GM18505 (cell line): Measurements from ENCODE around the gene EPS15.

Experiments
- ATAC-seq: cut with Tn5 transposase; IDR thresholded peaks from one replicate; pipeline ENCODE4 v1.9.1; 2021; ENCODE audit not compliant: unreplicated experiment
- POLR2A ChIP-seq: IDR thresholded peaks from 4 replicates; pipeline ENCODE4 v1.6.1; 2011; ENCODE audit warnings: borderline replicate concordance; ENCODE audit not compliant: insufficient read depth, insufficient read length; ENCODE audit errors: extremely low read depth

EPS15 gene

DNA sequence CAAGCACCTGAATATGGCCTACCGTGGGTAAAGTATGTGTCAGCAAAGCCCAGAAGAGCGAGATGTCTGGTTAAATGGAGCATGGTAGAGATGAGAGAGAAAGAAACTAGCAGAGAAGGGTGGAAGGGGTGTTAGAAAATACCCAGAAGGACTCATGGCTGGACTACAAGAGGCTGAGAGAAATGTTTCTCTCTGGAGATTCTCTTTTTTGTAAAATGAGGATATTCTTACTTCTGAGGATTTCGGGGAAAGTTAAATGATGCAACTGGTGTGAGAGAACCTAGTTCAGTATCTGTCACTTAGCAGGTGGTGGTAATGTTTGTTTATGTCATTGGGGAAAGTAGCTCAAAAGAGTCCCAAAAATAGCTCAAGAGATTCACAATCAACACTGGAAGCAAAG is 7.2 kb upstream of the EPS15 start:
- no peak for ATAC-seq
- no peak for TF ChIP-seq POLR2A

DNA sequence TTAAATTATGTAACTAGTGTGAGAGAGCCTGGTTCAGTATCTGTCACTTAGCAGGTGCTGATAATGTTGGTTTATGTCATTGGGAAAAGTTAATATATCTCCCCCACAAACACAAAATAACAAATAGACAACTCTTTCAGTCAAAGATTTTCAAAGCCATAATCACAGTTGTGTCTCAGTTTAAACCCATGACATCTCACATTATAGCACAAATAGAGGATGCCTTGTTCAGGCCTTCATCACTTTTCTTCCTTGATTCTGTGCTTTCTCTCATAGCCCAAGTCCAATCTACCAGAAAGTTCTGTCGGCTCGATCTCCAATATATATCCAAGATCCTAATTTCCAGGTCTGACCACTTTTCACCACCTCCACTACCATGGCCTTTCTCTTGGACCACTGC is 6.2 kb upstream of the EPS15 start:
- ATAC-seq: no peak
- TF ChIP-seq POLR2A: no peak

DNA sequence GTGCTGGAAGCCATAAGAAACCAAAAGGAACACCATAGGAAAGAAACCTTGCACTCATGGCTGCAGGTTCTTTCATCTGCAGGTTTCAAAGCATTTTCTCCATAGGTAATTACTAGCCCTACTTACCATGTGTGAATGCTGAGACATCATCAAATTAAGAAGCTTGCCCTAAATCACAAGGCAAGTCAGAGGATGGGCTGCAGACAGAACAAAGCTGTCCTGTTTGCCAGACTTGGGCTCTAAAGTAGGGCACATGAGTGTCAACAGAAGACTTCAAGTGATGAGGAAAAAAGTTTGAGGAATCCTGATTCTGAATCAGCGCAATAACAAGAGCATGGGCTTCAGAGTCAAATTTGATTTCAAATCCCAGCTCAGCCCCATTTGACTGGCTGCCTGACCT is 5.8 kb upstream of the EPS15 start:
- ATAC-seq: no peak
- no peak for TF ChIP-seq POLR2A

DNA sequence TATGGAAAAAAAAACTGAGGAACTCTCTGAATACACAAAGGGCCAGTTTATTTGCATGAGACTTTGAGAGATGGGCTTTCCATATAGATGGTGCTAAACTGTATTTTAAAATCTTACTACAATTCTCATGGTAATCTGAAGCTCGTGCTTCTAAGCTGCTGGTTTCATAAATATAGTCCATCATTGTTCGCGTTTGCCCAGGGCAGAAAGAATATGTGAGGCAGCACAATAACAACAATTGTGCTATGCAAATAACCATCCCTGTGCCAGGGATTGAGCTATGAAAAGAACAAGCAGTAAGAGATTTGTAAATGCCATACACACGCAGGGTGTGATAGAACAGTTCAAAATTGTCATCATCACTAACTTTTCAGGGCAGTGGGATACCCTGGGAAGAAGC is 4.9 kb upstream of the EPS15 start:
- TF ChIP-seq POLR2A: no peak
- ATAC-seq: no peak

DNA sequence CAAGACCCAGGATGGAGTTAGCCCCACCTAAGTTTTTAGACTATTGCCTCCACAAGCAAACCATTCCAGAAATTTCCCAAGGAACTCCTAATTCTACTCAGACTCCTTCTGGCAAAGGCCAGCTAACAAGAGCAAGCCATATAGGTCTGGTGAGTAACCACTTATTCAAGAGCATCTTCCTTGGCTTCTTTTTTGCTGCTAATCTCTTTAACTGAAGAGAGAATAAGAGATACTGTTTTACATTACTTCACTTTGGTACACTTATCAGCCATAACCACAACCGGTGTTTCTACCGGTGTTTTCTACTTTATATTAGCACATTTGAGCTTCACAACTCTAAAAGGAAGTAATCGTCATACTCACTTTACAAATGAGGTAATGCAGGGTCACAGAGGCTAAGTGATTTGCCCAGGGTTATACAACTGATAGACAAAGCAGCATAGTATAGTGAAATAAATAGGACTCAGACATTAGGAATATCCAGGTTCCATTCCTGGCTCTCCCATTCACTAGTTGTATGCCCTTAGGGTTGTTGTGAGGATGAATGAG is 1.7 kb upstream of the EPS15 start:
- ATAC-seq: no peak
- TF ChIP-seq POLR2A: no peak

DNA sequence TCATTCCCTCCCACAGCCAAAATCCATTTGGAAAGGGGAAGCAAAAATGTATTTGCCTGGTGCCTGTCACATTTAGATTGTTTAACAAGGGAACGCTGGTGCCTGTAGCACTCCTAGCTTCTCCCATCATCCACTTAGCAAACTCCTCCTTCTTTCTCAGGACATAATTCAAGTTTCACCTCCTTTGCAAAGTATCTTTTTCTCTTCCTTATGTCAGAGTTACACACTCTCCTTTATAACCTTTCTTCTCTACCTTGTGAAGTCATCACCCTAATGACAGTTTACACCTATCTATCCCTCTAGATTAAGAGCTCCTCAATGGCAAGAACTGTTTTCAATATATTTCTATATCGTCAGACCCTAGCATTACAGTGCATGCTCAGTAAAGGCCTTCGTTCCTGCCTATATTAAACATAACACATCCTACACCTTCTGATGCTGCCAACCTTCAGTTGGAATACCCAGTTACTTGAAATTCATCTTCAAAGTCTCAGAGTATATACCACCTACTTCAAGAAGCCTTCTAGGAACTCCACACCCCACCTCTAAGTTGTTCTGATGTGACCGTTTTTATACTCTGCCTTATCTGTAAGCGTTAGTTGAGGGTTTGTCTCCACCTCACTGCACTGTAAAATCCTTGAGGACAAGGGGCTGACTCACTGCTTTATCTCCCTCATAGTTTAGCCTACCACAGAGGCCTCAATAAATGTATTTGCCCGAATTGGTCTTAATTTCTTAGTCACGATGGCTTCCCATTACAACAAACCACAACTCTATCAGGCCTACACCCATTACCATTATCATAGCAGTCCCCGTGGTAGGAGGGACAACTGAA is 1.0 kb upstream of the EPS15 start:
- ATAC-seq: no peak
- TF ChIP-seq POLR2A: no peak

DNA sequence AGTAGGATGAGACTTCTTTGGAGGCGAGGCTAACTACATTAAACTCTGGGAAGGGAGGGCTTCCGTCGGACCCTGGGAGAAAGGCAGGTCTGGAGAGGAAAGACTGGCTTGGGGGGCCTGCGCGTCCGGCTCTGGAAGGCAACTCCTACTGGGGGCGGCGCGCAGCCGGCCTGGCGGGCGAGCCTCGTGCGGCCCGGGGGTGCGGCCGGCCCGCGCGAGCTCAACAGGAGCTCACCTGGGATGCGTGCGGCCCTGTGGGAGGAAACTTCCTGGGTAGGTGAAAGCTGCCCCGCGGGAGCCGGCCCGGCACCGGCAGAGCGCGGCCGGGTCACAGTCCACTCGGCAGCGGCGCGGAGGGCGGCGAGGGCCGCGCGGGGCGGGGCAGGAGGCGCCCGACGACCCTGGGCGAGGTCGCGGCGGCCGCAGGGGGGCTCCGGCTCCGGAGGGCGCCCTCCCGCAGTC is 449 bp downstream of the EPS15 start:
- TF ChIP-seq POLR2A: no peak
- peak; percentile 42 for ATAC-seq

DNA sequence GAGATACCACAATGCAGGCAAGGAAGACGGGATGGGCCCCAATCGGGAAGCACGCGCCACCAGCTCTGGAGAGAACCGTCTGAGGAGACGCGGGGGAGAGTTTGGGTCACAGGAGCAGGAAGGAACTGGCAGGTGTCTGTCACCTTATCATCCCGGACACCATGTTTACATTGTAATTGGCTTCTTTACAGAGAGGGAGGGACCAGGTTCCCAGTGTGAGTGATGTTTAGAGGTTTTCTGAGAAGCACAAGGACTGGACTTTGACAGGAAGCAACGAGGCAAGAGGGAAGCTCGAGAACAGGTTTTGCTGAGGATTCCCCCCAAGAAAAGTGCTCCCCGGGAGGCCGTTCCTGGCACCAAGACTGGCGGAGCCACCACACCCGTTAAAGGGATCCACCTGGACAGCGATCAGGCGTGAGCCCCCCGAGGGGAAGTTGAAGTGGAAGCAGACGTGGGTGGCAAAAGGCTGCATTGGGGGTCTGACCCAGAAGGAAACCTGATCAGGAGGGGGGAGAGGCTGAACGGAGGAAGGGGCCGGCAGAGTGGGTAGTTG is 957 bp downstream of the EPS15 start:
- peak; percentile 66 for TF ChIP-seq POLR2A

DNA sequence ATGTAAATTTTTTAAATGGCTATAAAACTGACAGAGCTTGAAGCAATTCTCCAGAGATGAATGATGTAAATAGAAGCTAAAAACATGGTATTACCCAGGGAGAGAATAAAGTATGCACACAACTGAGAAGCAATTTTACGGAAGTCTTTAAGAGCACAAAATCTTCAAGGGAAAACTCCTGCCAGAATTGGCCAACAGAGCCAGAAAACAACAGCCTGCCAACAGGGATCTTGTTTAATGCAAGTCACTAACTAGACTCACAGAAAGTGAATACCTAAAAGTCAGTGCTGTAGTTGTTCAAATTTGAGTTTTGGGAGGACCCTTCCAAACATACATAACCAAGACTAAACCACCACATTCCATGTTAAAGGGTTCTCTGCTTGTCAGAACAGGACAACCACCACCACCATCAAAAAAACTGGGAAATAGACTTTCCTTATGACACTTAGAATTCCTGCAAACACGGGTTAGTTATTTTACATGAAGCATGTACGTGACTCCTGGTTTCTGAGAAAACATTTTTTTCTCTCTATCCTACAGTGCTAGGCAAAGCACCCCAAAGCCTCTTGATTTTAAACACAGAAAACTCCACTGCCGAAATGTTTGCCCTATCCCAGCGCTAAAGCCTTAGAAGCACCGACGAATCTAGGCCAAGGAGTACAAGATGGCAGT is 1.6 kb downstream of the EPS15 start:
- no peak for TF ChIP-seq POLR2A
- ATAC-seq: no peak

More for the DNA sequence above, 957 bp downstream of the EPS15 start:
- peak; percentile 12 for ATAC-seq

DNA sequence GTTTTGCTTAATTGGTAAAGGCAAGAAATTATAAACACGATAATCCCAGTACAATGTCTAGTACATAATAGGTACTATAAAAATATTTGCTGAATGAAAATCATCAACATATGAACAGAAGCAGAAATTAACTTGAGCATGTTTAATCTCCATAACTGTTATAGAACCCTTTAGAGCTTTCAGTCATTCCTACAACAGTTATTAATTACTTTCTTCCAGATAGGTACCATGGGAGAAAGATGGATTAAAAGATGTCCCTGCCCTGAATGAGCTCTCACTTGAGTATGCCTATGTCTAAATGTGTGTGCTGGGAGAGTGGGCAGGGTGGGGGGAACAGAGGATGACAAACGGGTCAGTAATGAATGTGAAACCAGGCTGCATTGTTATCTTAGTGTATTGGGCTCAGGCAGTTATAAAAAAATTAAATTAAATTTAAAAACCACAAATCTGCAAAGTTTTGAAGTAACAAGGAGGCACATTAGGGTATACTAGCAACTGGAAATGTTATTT is 2.4 kb downstream of the EPS15 start:
- no peak for ATAC-seq
- TF ChIP-seq POLR2A: no peak

DNA sequence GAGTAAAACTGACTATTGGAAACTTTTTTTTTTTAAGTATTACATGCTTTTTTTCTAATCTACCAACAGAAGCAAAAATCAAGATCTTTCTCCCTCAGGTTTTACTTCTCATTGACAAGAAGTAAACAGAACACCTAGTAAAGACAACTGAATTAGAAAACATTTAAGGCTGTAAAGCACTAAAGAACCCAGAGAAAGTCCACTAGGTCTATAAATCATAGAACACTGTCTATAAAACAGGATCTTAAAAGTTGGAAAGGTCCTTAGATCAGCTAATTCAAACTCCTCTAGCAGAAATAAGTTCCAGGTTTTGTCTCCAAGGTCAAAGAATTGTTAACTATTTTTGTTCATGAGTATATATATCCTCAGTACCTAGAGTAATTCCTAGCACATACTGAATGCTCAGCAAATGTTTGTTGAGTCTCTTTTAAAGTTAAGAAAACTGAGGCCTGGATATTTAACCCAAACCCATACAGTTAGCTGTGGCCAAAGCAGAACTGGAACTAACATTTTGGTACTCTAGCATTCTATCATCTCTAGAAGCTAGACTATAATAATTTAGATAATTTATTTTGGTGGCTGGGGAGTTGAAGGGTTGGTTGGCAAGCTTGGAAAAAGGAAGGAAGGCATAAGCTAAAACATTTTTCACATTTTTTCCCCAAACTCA is 3.0 kb downstream of the EPS15 start:
- ATAC-seq: no peak
- TF ChIP-seq POLR2A: no peak

DNA sequence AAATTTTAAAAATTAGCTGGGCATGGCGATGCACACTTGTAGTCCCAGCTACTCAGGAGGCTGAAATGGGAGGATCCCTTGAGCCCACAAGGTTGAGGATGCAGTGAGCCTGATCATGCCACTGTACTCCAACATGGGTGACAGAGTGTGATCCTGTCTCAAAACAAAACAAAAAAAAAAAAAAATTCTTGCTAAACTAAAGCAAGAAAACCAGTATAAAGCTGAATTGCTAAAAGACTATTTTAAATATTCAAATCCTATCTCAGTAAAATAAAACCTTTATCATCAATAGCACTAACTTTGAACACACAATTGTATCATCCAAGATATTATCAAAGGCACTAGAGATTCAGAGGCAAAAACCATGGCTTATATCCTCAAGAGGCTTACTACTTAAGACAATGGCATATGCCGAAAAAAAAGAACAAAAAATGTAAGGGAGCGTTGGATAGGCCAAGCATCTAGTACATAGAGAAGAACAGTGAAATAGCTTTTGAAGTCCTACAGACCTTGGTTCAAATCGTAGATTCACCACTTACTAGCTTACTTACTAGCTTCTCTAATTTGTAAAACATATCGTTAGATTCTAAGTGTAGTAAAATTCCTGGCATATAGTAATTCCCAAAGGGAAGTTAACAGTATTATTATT is 3.6 kb downstream of the EPS15 start:
- ATAC-seq: no peak

More for the DNA sequence above, 3.6 kb downstream of the EPS15 start:
- TF ChIP-seq POLR2A: no peak
